Activated CD4-positive, CD25-positive, alpha-beta regulatory T cell treated with anti-CD3 and anti-CD28 coated beads, Interleukin-2, amount 50 U/mL, for 24 hours (primary cell): Measurements from ENCODE around the gene C11orf24.

Experiments used
- ATAC-seq, 2 donors: fragments of 150-1000 bp; cut with Tn5 transposase; one replicate each; pipeline ENCODE4 v1.10.0; 2021; ENCODE audit warnings: mild to moderate bottlenecking in 1 of 2, moderate library complexity in 1 of 2

The C11orf24 gene

GRCh38 chr11:68270196-68271022 is 1.4 kb downstream of the C11orf24 start:
- no peak for ATAC-seq

GRCh38 chr11:68269414-68270081 is 2.2 kb downstream of the C11orf24 start:
- no peak for ATAC-seq

GRCh38 chr11:68267881-68268240 is 3.9 kb downstream of the C11orf24 start:
- ATAC-seq: no peak

- no peak for ATAC-seq
These were observed 4.6 kb downstream of the C11orf24 start for GRCh38 chr11:68266936-68267880.

- no peak for ATAC-seq
These were observed 5.5 kb downstream of the C11orf24 start for GRCh38 chr11:68266121-68266891.

GRCh38 chr11:68264741-68265540 is 6.8 kb downstream of the C11orf24 start:
- no peak for ATAC-seq

GRCh38 chr11:68264244-68264643 is 7.5 kb downstream of the C11orf24 start:
- ATAC-seq: no peak

- no peak for ATAC-seq
These were observed 8.2 kb downstream of the C11orf24 start for GRCh38 chr11:68263444-68264035.

GRCh38 chr11:68262544-68262827 is 9.3 kb downstream of the C11orf24 start:
- ATAC-seq: no peak

GRCh38 chr11:68261749-68262543 is 9.8 kb downstream of the C11orf24 start:
- ATAC-seq: no peak

- ATAC-seq: no peak
These were observed 10.8 kb downstream of the C11orf24 start for GRCh38 chr11:68261006-68261405.

GRCh38 chr11:68260484-68260883 is 11.3 kb downstream of the C11orf24 start:
- no peak for ATAC-seq

GRCh38 chr11:68259122-68259959 is 12.4 kb downstream of the C11orf24 start:
- ATAC-seq: no peak

- no peak for ATAC-seq
These were observed 13.4 kb downstream of the C11orf24 start for GRCh38 chr11:68258363-68258765.

GRCh38 chr11:68257477-68258362 is 14.1 kb downstream of the C11orf24 start:
- ATAC-seq: peak; percentile 80 to 92

GRCh38 chr11:68256331-68256741 is 15.4 kb downstream of the C11orf24 start:
- ATAC-seq: no peak

GRCh38 chr11:68255526-68255925 is 16.2 kb downstream of the C11orf24 start:
- ATAC-seq: no peak

GRCh38 chr11:68254421-68254820 is 17.4 kb downstream of the C11orf24 start:
- ATAC-seq: no peak
